ENCODE data around the gene MPO.

The MPO gene

DNA sequence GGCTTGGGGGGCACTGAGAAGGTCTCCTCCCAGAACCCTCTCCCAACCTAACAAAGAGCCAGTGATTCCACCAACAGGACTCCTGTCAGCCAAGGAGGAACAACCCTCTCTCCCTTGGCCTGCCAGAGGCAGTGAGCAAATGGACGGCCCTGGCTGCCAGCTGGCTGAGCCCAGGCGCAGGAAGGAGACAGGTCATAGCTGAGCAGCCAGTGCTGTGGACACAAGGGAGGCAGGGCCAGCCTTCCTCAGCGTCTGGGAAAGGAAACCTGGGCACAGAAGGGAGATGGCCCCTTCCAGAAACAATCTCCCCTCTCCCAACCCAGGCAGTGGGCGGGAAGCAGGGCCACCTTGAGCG lies 2.1 kb downstream of the MPO start:
- DNase-seq (ENCODE audit: low read depth), result no peak

DNA sequence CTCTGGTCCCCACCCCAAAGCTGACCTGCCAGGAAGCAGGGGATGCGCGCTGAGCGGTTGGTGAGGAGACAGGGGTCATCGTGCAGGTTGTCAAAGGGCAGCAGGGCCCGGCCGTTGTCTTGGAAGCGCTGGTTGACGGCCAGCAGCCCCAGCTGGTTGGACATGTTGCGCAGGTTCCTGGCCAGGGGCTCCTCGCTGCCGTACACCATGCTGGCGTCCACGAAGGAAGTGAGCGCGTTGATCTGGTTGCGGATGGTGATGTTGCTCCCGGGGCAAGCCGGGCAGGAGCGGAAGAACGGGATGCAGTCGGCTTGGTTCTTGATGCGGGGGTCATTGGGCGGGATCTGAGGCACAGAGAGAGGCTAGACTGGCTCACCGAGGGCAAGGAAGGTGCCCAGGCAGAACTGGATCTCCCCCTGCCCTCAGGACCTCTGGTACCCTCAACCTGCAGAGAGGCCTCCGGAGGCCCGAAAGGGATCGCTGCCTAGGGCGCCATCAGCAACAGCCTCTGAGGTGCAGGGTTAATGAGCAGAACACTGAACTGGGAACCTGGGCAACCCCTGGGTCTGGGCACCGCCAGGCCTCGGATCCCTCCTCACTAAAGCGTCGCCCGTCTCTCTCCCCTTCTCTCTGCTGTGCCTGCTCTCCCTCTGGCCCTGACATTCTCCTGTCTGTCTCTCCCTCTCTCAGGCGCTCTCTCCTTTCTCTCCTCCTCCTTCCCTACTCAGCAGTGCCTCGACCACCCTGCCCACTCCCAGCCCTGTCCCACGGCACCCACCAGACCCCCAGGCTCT lies 2.7 kb downstream of the MPO start:
- no peak for DNase-seq (ENCODE audit: low read depth)

DNA sequence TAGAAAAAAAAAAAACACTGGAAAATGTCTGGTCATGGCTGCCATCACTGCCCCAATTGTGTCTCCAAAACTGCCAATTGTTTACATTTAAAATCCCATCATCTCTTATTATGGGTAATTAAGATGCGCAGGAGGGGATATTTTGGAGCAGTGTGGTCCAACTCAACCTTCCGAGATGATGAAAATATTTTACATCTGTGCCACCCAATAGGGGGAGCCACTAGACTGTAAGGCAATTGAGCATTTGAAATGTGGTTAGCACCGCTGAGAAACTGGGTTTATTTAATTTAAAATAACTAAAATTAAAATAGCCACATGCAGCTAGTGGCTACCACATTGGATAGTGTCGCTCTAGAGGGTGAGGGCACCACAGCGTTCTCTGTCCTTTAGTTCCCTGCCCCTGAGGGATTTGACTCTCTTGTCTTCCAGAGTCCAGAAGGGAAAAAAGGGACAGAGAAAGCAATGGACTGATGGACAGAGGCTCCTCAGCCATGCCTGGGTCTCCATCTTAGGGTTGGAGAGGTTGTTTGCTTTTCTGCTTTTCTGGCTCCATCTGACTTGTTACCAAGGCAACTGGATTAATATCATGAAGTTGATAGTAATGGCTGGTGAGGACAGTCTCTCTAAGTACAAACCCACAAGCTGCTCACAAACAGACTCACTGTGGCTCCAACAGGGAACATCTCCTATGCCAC lies 3.5 kb downstream of the MPO start:
- DNase-seq (ENCODE audit: low read depth), result no peak

DNA sequence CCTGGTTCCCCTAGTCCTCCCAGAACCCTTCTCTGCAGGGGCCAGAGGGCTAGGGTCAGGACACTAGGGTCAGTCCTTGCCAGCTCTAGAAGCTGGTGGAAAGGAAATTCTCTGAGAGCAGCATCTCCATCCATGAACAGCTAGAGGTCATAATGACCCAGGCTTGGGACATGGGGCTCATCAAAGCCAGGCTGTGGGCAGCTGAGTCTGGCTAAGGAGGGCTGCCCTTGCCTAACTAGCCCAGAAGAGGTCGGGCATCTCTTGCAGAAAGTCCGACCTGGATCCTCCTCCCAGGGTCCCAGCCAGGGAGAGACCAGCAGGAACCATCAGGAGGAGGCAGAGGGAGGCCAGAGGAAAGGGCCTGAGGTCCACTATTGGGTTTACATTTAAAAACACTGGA lies 4.3 kb downstream of the MPO start:
- DNase-seq (ENCODE audit: low read depth), result no peak

DNA sequence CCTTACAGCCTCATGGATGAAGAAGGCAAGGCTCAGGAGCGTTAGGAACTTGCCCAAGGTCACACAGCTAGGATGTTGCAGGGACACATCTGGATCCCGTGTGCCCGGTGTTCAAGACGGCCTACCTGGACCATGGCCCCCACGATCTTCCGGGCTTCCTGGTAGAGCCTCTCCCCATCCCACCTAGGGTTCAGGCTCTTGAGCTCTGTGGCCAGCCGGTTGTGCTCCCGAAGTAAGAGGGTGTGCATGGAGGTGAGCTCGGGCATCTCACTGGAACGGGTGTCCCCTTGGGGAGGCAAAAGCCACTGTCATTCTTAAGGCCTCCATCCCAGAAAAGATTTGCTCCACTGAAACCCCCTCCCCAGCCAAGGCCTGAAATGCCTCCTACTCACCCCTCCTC lies 5.3 kb downstream of the MPO start:
- DNase-seq (ENCODE audit: low read depth), result no peak

DNA sequence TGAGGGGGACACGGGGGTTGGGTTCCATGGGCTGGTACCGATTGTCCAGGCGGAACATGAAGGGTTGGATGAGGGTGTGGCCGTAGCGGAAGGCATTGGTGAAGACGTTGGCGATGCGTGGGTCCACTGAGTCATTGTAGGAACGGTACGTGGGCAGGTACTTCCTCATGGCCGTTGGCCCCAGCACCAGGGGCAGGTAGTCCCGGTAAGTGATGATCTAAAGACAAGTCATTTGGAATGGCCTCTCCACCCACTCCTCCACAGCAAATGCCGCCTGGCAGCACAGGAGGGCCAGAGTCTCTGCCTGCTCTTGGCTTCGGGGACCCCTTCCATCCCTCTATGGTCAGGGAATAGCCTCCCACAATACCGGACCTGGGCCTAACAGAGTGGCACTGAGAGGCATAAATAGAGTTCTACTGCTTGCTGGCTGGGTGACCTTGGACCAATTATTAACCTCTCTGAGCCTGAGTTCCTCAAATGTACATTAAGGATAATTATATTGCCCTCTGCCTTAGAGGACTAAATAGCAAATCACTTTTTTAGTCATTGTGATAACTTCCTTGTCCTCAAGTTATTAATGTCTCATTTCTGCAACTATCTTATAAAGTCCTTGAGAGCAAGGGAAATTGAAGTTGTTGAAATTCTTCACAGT lies 7.2 kb downstream of the MPO start:
- DNase-seq (ENCODE audit: low read depth), result no peak

DNA sequence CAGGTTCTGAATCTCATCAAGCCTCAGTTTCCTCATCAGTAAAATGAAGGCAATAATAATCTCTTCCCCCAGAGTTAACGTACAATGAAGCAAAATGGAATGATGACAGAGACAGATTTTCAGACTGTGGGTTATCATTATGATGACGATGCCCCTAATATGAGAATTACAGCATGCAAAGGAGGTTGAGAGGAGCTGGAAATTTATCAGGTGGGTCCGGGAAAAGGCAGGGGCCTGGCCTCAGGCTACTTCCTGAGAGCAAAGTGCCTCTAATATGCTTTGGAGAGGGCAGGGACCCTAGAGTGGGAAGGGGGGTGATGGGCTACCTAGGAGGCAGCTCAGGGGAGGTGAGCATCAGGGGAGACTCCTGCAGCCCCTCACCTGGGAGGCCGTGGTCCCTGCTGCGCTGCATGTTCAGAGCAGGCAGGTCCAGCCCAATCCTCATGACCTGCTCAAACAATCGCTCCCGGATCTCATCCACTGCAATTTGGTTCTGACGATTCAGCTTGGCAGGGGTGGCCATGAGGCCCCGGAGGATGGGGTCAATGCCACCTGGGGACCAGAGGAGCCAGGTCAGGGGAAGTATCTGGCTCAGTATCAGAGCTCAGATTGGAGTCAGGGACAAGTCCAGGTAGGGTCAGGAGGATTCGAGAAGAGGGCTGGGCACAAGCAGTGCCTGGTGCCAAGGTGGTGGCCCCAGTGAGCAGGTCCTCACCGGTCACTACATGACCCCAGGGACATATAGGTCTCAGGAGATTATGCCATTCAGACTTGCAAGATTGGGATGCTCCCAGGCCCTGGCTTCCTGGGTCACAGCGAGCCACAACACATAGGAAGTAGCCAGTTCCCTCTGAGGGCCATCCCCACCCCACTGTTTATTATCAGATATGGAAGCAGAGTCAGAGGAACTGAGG lies 8.1 kb downstream of the MPO start:
- DNase-seq (ENCODE audit: low read depth), result no peak

DNA sequence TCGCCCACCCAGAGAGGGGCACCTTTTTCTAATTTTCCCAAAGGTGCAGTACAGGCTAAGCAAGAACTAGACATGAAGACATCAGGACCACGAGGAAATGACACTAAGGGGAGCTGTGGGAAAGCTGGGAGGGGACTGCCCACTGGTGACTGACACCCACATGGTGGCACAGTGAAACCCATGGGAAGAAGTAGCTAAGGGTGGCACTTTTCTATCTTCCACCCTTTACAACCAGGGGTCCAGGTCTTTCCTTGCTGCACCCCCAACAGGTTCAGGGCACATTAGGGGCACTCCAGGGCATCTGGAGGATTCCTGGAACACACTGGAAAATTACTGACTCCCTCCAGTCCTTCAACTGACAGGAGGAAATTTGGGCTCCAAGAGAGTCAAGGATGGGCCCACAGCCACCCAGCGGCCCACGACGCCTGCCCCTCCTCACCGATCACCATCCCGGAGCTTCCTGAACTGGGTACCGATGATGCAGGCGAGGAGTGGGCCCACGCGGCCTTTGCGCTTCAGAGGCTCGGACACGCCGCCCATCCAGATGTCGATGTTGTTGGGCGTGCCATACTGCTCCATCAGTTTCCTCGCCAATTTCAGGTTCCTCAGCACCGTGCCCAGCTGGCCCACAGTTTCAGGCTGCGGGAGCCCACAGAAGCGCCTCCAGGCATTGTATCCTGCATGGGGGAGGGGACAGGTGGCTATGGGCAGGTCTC lies 9.4 kb downstream of the MPO start:
- no peak for DNase-seq (ENCODE audit: low read depth)

DNA sequence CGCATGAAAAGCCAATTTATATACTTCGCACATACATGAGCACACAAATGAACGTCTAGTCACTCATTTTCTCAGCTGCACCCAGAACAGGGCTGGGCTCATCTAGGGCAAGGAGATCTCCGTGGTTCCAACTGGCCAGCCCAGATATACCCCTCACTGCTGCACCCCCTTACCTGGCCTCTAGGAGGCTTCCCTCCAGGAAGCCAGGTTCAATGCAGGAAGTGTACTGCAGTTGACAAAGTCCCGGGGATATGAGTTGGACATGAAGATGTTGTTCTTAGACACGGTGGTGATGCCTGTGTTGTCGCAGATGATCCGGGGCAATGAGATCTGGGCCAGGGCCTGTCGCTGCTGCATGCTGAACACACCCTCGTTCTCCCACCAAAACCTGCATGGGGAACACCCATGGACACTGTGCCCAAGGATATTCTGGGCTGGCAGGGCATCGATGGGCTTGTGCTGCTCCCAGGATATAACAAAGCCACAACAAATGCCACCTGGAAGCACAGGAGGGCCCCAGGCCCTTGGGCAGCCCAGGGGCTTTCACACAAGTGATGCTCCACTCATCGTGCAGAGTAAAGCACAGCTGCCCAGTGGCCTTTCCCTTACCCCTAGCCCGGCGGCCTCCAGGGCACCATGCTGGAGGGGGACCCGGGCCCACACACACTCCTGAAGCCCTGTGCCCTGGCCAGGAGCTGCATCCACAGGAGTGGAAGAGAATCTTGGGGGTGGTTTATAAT lies 10.1 kb downstream of the MPO start:
- no peak for DNase-seq (ENCODE audit: low read depth)

DNA sequence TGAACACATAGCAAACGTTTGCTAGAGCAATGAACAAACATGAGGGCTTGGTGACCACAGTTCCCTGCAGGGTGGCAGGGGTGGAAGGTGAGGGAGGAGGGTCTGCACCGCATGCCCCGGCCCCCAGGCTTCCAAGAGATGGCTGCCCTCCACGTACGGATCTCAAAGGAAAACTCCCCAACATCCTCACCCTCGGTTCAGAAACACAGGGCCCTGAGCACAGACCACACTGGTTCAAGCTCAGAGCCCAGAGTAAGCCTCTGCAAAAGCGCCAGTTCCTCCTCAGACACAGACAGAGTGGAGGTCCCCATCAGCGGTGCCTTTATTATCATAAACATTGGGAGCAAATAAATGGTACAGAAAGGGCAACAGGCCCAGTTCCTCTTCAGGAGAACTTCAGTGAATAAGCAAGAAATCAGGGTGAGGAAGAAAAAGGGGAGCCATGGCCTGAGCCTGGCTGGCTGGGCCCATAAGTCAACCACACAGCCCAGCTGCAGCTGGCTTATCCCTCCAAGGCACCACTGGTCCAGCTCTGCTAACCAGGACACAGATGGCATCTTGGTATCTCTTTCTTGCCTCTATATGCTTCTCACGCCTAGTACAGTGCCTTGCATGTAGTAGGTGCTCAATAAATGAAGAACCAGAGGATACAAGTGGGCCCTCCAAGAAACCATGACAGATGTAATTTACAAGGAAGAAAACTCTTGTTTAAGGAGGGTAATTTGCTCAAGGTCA lies 11.0 kb downstream of the MPO start:
- DNase-seq (ENCODE audit: low read depth), result no peak

DNA sequence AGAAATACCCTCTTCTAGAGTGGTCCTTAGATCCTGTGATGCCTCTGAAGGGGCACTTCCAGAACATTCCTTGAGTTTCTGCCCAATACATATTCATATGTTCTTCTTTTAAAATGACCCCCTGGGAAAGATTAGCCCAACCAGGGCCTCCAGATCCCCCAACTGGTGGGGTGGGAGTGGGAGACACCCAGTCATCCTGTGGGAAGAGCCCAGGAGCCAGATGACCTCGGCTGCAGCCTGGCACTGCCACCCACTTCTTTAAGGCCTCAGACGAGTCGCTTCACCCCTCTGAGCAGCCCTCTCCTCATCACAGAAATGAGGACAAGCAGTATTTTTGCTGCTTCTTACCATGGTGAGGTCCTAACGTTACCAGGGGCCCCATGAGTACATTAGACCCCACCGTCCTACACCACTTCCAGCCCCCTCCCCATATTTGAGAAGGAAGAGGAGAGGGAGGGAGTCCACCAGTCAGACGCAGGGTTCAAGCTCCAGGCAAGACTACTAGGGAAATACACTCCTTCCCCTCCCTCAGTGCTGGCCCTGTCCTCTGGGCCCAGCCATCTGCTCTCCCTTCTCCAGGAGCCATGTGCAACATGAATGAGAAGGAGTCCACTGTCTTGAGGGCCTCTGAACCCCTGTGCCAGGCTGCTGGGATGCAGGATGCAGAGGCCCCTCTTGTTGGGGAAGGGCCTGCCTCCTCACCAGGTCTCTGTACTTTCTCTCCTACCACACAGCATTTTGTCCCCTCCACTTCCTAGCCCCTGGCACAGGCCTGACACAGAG lies 11.8 kb downstream of the MPO start:
- DNase-seq (ENCODE audit: low read depth), result no peak

DNA sequence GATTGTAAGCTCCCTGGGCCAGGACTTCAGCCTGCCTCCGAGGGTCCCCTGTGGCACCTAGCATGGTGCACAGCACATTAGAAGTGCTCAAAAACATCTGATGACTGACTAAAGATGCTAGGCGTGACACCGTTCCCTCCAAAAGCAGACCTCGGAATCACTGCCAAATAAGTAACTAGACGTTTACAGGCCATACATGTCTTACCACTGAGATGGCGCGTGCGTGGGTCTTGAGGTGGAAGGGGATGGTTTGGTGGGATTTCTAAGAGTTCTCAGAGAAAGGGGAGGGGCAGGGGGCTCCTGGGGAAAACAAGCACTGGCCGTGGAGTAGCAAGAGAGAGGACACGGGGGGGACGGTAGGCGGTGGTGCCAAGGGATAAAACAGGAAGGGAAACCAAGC lies 12.4 kb downstream of the MPO start:
- DNase-seq (ENCODE audit: low read depth), result no peak

DNA sequence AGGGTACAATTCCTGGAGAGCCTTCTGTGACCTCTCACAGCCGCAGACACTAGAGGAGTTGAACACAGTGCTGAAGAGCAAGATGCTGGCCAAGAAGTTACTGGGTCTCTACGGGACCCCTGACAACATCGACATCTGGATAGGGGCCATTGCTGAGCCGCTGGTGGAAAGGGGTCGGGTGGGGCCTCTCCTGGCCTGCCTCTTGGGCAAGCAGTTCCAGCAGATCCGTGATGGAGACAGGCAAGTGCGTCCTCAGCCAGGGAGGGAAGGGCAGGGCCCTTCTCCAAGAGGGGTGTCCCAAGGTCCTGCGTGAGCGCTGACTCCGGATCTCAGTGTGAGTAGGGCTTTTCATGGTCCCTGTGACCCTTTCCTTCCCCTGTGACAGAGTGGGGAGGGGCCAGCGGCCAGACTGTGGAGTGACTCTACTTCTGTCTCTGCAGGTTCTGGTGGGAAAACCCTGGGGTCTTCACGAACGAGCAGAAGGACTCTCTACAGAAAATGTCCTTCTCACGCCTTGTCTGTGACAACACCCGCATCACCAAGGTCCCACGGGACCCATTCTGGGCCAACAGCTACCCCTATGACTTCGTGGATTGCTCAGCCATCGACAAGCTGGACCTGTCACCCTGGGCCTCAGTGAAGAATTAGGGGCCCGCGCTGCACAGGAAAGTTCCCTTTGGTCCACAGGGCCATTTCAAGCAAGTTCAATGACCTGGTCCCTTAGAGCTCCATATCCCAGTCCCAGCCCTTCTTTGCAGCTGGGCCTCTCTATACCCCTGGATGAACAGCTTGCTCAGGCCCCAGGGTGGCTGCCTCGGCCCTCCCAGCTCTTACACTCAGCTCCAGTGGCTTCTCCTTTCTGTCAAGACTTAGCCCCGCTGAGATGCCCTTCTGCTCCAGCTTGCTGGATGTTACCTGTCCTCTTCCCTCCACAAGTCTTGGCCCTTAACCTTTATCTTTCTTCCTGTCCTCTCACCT lies 13.1 kb downstream of the MPO start:
- no peak for DNase-seq (ENCODE audit: low read depth)

DNA sequence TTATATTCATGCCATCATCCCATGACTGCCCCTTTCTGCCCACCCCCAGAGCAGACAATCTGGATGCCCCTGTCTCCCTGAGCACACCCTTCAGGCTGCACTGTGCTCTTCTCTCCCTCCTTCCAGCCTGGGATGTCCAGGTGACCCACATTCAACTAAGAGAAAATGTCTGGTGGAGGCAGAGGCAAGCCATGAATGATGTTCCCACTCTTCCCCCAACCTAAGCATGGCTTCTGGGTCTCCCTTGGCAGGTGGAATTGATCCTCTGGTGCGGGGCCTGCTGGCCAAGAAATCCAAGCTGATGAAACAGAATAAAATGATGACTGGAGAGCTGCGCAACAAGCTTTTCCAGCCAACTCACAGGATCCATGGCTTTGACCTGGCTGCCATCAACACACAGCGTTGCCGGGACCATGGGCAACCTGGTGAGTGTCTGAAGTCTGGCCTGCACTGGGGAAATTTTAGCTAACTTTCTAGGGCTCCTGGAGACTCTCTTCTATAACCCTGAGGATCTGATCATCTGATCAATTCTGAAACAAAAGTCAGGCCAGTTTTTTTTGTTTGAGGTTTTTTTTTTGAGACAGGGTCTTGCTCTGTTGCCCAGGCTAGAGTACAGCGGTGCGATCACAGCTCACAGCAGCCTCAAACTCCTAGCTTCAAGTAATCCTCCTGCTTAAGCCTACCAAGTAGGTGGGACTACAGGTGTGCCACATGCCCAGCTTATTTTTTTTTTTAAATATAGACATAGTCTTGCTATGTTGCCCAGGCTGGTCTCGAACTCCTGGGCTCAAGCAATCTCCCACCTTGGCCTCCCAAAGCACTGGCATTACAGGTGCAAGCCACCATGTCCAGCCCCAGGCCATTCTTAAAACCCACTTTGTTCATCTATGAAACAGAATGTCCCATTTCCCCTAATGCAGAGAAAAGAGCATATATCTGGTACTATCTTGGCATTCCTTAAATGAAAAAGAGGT lies 14.5 kb downstream of the MPO start:
- no peak for DNase-seq (ENCODE audit: low read depth)

DNA sequence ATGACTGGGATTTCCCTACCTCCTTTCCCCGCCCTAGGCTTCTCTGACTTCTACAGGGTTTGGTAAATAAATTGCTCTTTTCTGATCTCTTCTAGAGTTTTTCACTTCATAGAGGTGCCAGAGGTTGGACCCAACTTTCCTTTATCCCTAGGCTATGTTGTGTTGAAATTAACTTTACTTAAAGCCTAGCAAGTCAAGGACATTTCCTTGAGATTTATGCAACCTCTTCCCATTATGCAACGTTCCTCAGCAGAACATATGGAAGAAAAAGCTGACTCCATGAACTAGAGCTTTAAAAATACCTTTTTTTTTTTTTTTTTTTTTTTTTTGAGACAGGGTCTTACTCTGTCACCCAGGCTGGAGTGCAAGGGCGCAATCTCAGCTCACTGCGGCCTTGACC lies 15.5 kb downstream of the MPO start:
- DNase-seq (ENCODE audit: low read depth), result no peak

DNA sequence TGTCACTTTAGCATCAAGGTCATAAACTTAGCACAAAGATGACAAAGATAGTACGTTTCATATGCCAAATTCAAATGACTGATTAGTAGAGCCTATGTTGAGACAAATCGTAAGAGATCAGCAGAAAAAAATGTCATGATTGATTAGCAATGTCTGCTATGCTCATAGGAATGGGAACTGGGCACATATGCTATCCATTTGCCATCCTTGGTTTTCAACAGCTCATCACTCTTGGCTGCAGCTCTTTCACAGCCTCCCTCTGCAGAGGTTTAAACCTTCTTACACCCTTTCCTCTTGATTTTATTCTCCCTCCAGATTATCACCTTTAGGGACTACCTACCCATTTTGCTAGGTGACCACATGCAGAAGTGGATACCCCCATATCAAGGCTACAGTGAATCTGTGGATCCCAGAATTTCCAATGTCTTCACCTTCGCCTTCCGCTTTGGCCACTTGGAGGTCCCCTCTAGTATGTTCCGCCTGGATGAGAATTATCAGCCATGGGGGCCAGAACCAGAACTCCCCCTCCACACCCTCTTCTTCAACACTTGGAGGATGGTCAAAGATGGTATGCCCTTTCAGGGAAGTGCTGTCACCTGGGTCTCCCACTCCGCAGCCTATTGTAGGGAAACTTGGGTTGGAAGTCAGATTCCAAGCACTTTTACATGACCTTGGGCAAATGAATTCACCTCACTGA lies 16.2 kb downstream of the MPO start:
- no peak for DNase-seq (ENCODE audit: low read depth)
